ENCODE measurements around the gene PFKM. TPM values are rescaled to one million over a fixed set of nuclear protein-coding genes. Genes with fewer than 3 reads are reported as not detected.

The PFKM gene
- total and polyA plus RNA-seq, 2 donors (not counting 3 experiments of a cell fraction or from before 2014, with no cell fraction given), result 53.4 to 74.4 TPM

- Histone ChIP-seq H3K36me3 (ENCODE audit: control insufficient read depth in 2 of 2, extremely low read depth in 1 of 2, insufficient read depth in 2 of 2, low read length in 2 of 2) (no peaks in the 10 kb centered on the region), H3K9ac (replicated peaks; ENCODE audit: extremely low read depth, insufficient read depth, low read length) (peak overlapping the region; percentile 5), H4K20me1 (replicated peaks; ENCODE audit: control insufficient read depth, extremely low read depth, insufficient read depth, low read length) (no peaks in the 10 kb centered on the region), H3K4me1 (ENCODE audit: control insufficient read depth, extremely low read depth, insufficient read depth, low read length) (no peaks in the 10 kb centered on the region), H3K27me3 (ENCODE audit: control insufficient read depth in 2 of 2, insufficient read depth in 2 of 2, low read length in 2 of 2) (peaks cover 42 to 53% of the 10 kb centered on the region in 2 experiments), H3K9me3 (replicated peaks; ENCODE audit: control insufficient read depth, insufficient read depth, low read length) (no peaks in the 10 kb centered on the region), H2AFZ (ENCODE audit: low read depth, low read length) (peak overlapping the region; percentile 64), H3K4me3 (replicated peaks in 1 of 3; ENCODE audit: insufficient read depth in 1 of 3, low read depth in 1 of 3, low read length in 3 of 3) (peak overlapping the region in 2 of 3 experiments; percentile 48 to 57), H3K27ac (ENCODE audit: insufficient read depth, low read depth, low read length) (no peak overlapping the region), H3K79me2 (ENCODE audit: control insufficient read depth, insufficient read depth, low read length) (no peaks in the 10 kb centered on the region), H3K4me2 (ENCODE audit: insufficient read depth, low read length) (peak overlapping the region; percentile 72), H3K9me1 (replicated peaks; ENCODE audit: control insufficient read depth, extremely low read depth, insufficient read depth, low read length) (no peaks in the 10 kb centered on the region)
- TF ChIP-seq EZH2 (IDR thresholded peaks at IDR 0.05; ENCODE audit: borderline replicate concordance, low read depth, low read length, severe bottlenecking), result peak; percentile 97
- no peak for TF ChIP-seq POLR2A (IDR thresholded peaks at IDR 0.05; ENCODE audit: low read depth, low read length)
- CTCF ChIA-PET, result interaction anchor here (1.5 to 1.6 kb wide), 2 partner anchors 10 to 12 kb away, joined by 4 to 7 read pairs; no protein-coding TSS in a partner anchor
- intact Hi-C loops (cut with micrococcal nuclease) (loop anchor here (1.0 to 5.0 kb wide), 2 partner anchors 14 to 268 kb away; no protein-coding TSS in a partner anchor), dilution Hi-C loops (cut with MboI; ENCODE audit: extremely low pct_ligation_motif_present, low sequenced_read_pairs) (no loop called here)
- POLR2A ChIA-PET, result no interaction called here
- FAIRE-seq (no peak), DNase-seq (ENCODE audit: low read depth, low spot score) (no peak)
- no TSS peak for BruUV-seq (replicated peaks)
Observed at GRCh38 chr12:48183876-48184548, 64.8 kb downstream of the PFKM start.

GRCh38 chr12:48184549-48184922 lies 65.4 kb downstream of the PFKM start:
- POLR2A ChIA-PET, result no interaction called here
- no TSS peak for BruUV-seq (replicated peaks)
- DNase-seq (ENCODE audit: low read depth, low spot score), result no peak
- Histone ChIP-seq H3K9ac (replicated peaks; ENCODE audit: extremely low read depth, insufficient read depth, low read length) (no peak overlapping the region), H3K4me1 (ENCODE audit: control insufficient read depth, extremely low read depth, insufficient read depth, low read length) (no peaks in the 10 kb centered on the region), H3K36me3 (ENCODE audit: control insufficient read depth in 2 of 2, extremely low read depth in 1 of 2, insufficient read depth in 2 of 2, low read length in 2 of 2) (no peaks in the 10 kb centered on the region), H3K4me3 (replicated peaks in 1 of 3; ENCODE audit: insufficient read depth in 1 of 3, low read depth in 1 of 3, low read length in 3 of 3) (no peak overlapping the region), H3K27ac (ENCODE audit: insufficient read depth, low read depth, low read length) (no peak overlapping the region), H3K79me2 (ENCODE audit: control insufficient read depth, insufficient read depth, low read length) (no peaks in the 10 kb centered on the region), H3K9me1 (replicated peaks; ENCODE audit: control insufficient read depth, extremely low read depth, insufficient read depth, low read length) (no peaks in the 10 kb centered on the region), H3K9me3 (replicated peaks; ENCODE audit: control insufficient read depth, insufficient read depth, low read length) (no peaks in the 10 kb centered on the region), H4K20me1 (replicated peaks; ENCODE audit: control insufficient read depth, extremely low read depth, insufficient read depth, low read length) (no peaks in the 10 kb centered on the region), H3K4me2 (ENCODE audit: insufficient read depth, low read length) (no peak overlapping the region), H3K27me3 (ENCODE audit: control insufficient read depth in 2 of 2, insufficient read depth in 2 of 2, low read length in 2 of 2) (peaks cover 37 to 47% of the 10 kb centered on the region in 2 experiments), H2AFZ (ENCODE audit: low read depth, low read length) (no peak overlapping the region)
- TF ChIP-seq JUN (IDR thresholded peaks at IDR 0.05; ENCODE audit: borderline replicate concordance, insufficient read depth, insufficient read length, low read depth) (no peak), FOS (IDR thresholded peaks at IDR 0.05; ENCODE audit: borderline replicate concordance, insufficient read depth, low read length) (no peak), POLR2A (IDR thresholded peaks at IDR 0.05; ENCODE audit: low read depth, low read length) (no peak), CTCF (IDR thresholded peaks at IDR 0.05; ENCODE audit: extremely low read depth in 1 of 2, insufficient read depth in 1 of 2, low read depth in 1 of 2, low read length in 2 of 2) (no peak), EZH2 (IDR thresholded peaks at IDR 0.05; ENCODE audit: borderline replicate concordance, low read depth, low read length, severe bottlenecking) (peak; percentile 64)
- CTCF ChIA-PET, result interaction anchor here (1.0 to 1.5 kb wide), 3 partner anchors 9 to 100 kb away, joined by 3 to 5 read pairs (median 4); no protein-coding TSS in a partner anchor
- dilution Hi-C loops (cut with MboI; ENCODE audit: extremely low pct_ligation_motif_present, low sequenced_read_pairs) (no loop called here), intact Hi-C loops (cut with micrococcal nuclease) (loop anchor here (5.0 kb wide), 1 partner anchor 268 kb away; no protein-coding TSS in a partner anchor)
- no peak for FAIRE-seq
